Fibroblast of the conjunctiva (primary cell): ENCODE data around the gene FXYD1.
A peak's percentile ranks its signal among the peaks of the same experiment; 100 is the strongest.

ENCODE experiments used
- DNase-seq: peaks from one replicate; pipeline ENCODE4 v3.0.0-alpha.2; 2010; ENCODE audit warnings: low read depth

FXYD1 gene

GRCh38 chr19:35107545-35107944 is 31.1 kb upstream of the FXYD1 start:
- DNase-seq = no peak

- no peak for DNase-seq
These were observed 29.9 kb upstream of the FXYD1 start for GRCh38 chr19:35108730-35109129.

- no peak for DNase-seq
These were observed 29.1 kb upstream of the FXYD1 start for GRCh38 chr19:35109395-35110112.

- no peak for DNase-seq
These were observed 27.6 kb upstream of the FXYD1 start for GRCh38 chr19:35110974-35111373.

- no peak for DNase-seq
These were observed 25.5 kb upstream of the FXYD1 start for GRCh38 chr19:35112995-35113688.

- no peak for DNase-seq
These were observed 24.1 kb upstream of the FXYD1 start for GRCh38 chr19:35114353-35115176.

GRCh38 chr19:35115177-35115951 is 23.3 kb upstream of the FXYD1 start, which contains the start of gene FXYD3:
TSS of gene FXYD3 (plus strand) at chr19:35115823. CDS start at chr19:35119377, 3,554 bp downstream.
- no peak for DNase-seq

GRCh38 chr19:35116072-35116801 is 22.4 kb upstream of the FXYD1 start:
- DNase-seq = no peak

GRCh38 chr19:35117116-35117515 is 21.5 kb upstream of the FXYD1 start:
- no peak for DNase-seq

GRCh38 chr19:35117799-35118198 is 20.8 kb upstream of the FXYD1 start:
- DNase-seq = no peak

- DNase-seq = no peak
These were observed 20.2 kb upstream of the FXYD1 start for GRCh38 chr19:35118268-35119020.

GRCh38 chr19:35119091-35119490 is 19.5 kb upstream of the FXYD1 start:
- DNase-seq = no peak

GRCh38 chr19:35119578-35120155 is 19.0 kb upstream of the FXYD1 start:
- DNase-seq = no peak

GRCh38 chr19:35120492-35120891 is 18.1 kb upstream of the FXYD1 start:
- DNase-seq = peak; percentile 80

GRCh38 chr19:35120898-35121297 is 17.7 kb upstream of the FXYD1 start:
- no peak for DNase-seq

- DNase-seq = no peak
These were observed 15.7 kb upstream of the FXYD1 start for GRCh38 chr19:35122687-35123551.

GRCh38 chr19:35123573-35123972 is 15.1 kb upstream of the FXYD1 start:
- DNase-seq = no peak

GRCh38 chr19:35124098-35125060 is 14.2 kb upstream of the FXYD1 start:
- peak; percentile 91 for DNase-seq
